Measurements from ENCODE around the gene TM7SF2. TPM values are rescaled to one million over a fixed set of nuclear protein-coding genes. Genes with fewer than 3 reads are reported as not detected.
A peak's percentile ranks its signal among the peaks of the same experiment; 100 is the strongest.

The TM7SF2 gene
- total RNA-seq, 1 experiment from 2014 or later = 63.8 TPM

GRCh38 chr11:65083134-65083833, 28.4 kb upstream of the TM7SF2 start:
- H3K9me3 Mint-ChIP-seq = no peaks in the 10 kb centered on the region
- H3K4me3 Mint-ChIP-seq = peak overlapping the region; percentile 94
- TF ChIP-seq RELA (CRISPR knock-in tag; IDR thresholded peaks at IDR 0.05; ENCODE audit: borderline replicate concordance) (0 out of 2 replicates have a peak, but pooled peaks have one; percentile 9), HMGA2 (CRISPR knock-in tag; IDR thresholded peaks at IDR 0.05) (no peak), KAT7 (CRISPR knock-in tag; IDR thresholded peaks at IDR 0.05; ENCODE audit: borderline replicate concordance) (0 out of 2 replicates have a peak, but pooled peaks have one; percentile 3)
- ChIA-PET POLR2A (interaction anchor here (0.6 kb wide), 2 partner anchors 135 to 159 kb away, joined by 3 read pairs; no protein-coding TSS in a partner anchor), CTCF (interaction anchor here (1.1 to 1.4 kb wide), 4 partner anchors 27 to 98 kb away, joined by 3 to 6 read pairs (median 3); partner anchors contain the start of gene CAPN1)
- DNase-seq (ENCODE audit: low spot score) (no peak), ATAC-seq (no peak)
- peak overlapping the region; percentile 99 for H3K27ac Mint-ChIP-seq
- H3K36me3 Mint-ChIP-seq = peaks cover 39% of the 10 kb centered on the region
- peaks cover 16% of the 10 kb centered on the region for H3K4me1 Mint-ChIP-seq
- no peaks in the 10 kb centered on the region for H3K27me3 Mint-ChIP-seq (ENCODE audit: low read depth)

GRCh38 chr11:65083834-65084597, 27.7 kb upstream of the TM7SF2 start, which contains the start of the genes CDCA5 and ZFPL1:
Gene CDCA5 (minus strand): TSS chr11:65084040. CDS start chr11:65083978, 62 bp downstream.
Gene ZFPL1 (plus strand): TSS chr11:65084222. CDS start chr11:65084699, 477 bp downstream.
- POLR2A ChIA-PET = interaction anchor here (0.6 kb wide), 2 partner anchors 136 to 160 kb away, joined by 3 read pairs; no protein-coding TSS in a partner anchor
- TF ChIP-seq HMGXB4 (CRISPR knock-in tag; IDR thresholded peaks at IDR 0.05) (peak; percentile 56; the same call in 1 of the 2 replicates), TCF7 (CRISPR knock-in tag; IDR thresholded peaks at IDR 0.05; ENCODE audit: low read depth) (peak; percentile 68; the same call in 1 of the 2 replicates), TEAD1 (CRISPR knock-in tag; IDR thresholded peaks at IDR 0.05) (peak; percentile 89), NFE2L1 (CRISPR knock-in tag; IDR thresholded peaks at IDR 0.05) (peak; percentile 89; the same call in 1 of the 2 replicates), CREM (CRISPR knock-in tag; IDR thresholded peaks at IDR 0.05) (peak; percentile 99), MYBL2 (CRISPR knock-in tag; IDR thresholded peaks at IDR 0.05) (peak; percentile 94), FOXK1 (CRISPR knock-in tag; IDR thresholded peaks at IDR 0.05) (peak; percentile 95), ZNF219 (CRISPR knock-in tag; IDR thresholded peaks at IDR 0.05; ENCODE audit: borderline replicate concordance) (peak; percentile 56; the same call in 1 of the 2 replicates), ATF1 (CRISPR knock-in tag; IDR thresholded peaks at IDR 0.05) (peak; percentile 80; the same call in 1 of the 2 replicates), FOXP4 (CRISPR knock-in tag; IDR thresholded peaks at IDR 0.05) (0 out of 2 replicates have a peak, but pooled peaks have one; percentile 11), ZNF232 (CRISPR knock-in tag; IDR thresholded peaks at IDR 0.05) (0 out of 2 replicates have a peak, but pooled peaks have one; percentile 18), SOX15 (CRISPR knock-in tag; IDR thresholded peaks at IDR 0.05) (no peak), CREB1 (CRISPR knock-in tag; IDR thresholded peaks at IDR 0.05) (peak; percentile 93; the same call in 1 of the 2 replicates), ZBTB21 (CRISPR knock-in tag; IDR thresholded peaks at IDR 0.05; ENCODE audit: borderline replicate concordance) (no peak), TP53 (CRISPR knock-in tag; IDR thresholded peaks at IDR 0.05) (no peak)
- TF ChIP-seq, protein P1, sequence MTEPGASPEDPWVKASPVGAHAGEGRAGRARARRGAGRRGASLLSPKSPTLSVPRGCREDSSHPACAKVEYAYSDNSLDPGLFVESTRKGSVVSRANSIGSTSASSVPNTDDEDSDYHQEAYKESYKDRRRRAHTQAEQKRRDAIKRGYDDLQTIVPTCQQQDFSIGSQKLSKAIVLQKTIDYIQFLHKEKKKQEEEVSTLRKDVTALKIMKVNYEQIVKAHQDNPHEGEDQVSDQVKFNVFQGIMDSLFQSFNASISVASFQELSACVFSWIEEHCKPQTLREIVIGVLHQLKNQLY (CRISPR knock-in tag; IDR thresholded peaks at IDR 0.05) = no peak
- TF ChIP-seq, protein P2, sequence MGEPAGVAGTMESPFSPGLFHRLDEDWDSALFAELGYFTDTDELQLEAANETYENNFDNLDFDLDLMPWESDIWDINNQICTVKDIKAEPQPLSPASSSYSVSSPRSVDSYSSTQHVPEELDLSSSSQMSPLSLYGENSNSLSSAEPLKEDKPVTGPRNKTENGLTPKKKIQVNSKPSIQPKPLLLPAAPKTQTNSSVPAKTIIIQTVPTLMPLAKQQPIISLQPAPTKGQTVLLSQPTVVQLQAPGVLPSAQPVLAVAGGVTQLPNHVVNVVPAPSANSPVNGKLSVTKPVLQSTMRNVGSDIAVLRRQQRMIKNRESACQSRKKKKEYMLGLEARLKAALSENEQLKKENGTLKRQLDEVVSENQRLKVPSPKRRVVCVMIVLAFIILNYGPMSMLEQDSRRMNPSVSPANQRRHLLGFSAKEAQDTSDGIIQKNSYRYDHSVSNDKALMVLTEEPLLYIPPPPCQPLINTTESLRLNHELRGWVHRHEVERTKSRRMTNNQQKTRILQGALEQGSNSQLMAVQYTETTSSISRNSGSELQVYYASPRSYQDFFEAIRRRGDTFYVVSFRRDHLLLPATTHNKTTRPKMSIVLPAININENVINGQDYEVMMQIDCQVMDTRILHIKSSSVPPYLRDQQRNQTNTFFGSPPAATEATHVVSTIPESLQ (CRISPR knock-in tag; IDR thresholded peaks at IDR 0.05) = no peak
- TF ChIP-seq, protein P3, sequence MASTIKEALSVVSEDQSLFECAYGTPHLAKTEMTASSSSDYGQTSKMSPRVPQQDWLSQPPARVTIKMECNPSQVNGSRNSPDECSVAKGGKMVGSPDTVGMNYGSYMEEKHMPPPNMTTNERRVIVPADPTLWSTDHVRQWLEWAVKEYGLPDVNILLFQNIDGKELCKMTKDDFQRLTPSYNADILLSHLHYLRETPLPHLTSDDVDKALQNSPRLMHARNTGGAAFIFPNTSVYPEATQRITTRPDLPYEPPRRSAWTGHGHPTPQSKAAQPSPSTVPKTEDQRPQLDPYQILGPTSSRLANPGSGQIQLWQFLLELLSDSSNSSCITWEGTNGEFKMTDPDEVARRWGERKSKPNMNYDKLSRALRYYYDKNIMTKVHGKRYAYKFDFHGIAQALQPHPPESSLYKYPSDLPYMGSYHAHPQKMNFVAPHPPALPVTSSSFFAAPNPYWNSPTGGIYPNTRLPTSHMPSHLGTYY (CRISPR knock-in tag; IDR thresholded peaks at IDR 0.05) = no peak
- TF ChIP-seq, protein P4, sequence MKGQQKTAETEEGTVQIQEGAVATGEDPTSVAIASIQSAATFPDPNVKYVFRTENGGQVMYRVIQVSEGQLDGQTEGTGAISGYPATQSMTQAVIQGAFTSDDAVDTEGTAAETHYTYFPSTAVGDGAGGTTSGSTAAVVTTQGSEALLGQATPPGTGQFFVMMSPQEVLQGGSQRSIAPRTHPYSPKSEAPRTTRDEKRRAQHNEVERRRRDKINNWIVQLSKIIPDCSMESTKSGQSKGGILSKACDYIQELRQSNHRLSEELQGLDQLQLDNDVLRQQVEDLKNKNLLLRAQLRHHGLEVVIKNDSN (CRISPR knock-in tag; IDR thresholded peaks at IDR 0.05) = peak; percentile 57
- TF ChIP-seq, protein P5, sequence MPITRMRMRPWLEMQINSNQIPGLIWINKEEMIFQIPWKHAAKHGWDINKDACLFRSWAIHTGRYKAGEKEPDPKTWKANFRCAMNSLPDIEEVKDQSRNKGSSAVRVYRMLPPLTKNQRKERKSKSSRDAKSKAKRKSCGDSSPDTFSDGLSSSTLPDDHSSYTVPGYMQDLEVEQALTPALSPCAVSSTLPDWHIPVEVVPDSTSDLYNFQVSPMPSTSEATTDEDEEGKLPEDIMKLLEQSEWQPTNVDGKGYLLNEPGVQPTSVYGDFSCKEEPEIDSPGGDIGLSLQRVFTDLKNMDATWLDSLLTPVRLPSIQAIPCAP (CRISPR knock-in tag; IDR thresholded peaks at IDR 0.05) = no peak

More at GRCh38 chr11:65083834-65084597, 27.7 kb upstream of the TM7SF2 start, which contains the start of the genes CDCA5 and ZFPL1:
- Mint-ChIP-seq H3K27me3 (ENCODE audit: low read depth) (no peaks in the 10 kb centered on the region), H3K36me3 (peaks cover 31% of the 10 kb centered on the region), H3K9me3 (no peaks in the 10 kb centered on the region), H3K27ac (peak within 1 kb of the TSS; percentile 99), H3K4me3 (peak within 1 kb of the TSS; percentile 94), H3K4me1 (peaks cover 10% of the 10 kb centered on the region)
- CTCF ChIA-PET = interaction anchor here (1.3 to 1.4 kb wide), 2 partner anchors 26 to 71 kb away, joined by 3 to 6 read pairs; no protein-coding TSS in a partner anchor
- ATAC-seq = peak; percentile 81
- peak; percentile 96 for DNase-seq (ENCODE audit: low spot score)
